Thoracic aorta endothelial cell (primary cell): ENCODE results near the gene KIFC3. TPM values are rescaled to one million over a fixed set of nuclear protein-coding genes. Genes with fewer than 3 reads are reported as not detected.
A peak's percentile ranks its signal among the peaks of the same experiment; 100 is the strongest.

Source experiments
- small RNA-seq: library from RNA; depleted of rRNA; stranded (forward); fragments of <200 nt; gene quantifications from one replicate; pipeline ENCODE3, GENCODE V24; 2012
- total RNA-seq: library from RNA; depleted of rRNA; stranded (reverse); fragments of >200 nt; gene quantifications from 2 replicates; pipeline ENCODE4 v1.2.3, GENCODE V29; 2012

The KIFC3 gene
- total RNA-seq, result 39.6 and 41.0 TPM in 2 replicates

DNA sequence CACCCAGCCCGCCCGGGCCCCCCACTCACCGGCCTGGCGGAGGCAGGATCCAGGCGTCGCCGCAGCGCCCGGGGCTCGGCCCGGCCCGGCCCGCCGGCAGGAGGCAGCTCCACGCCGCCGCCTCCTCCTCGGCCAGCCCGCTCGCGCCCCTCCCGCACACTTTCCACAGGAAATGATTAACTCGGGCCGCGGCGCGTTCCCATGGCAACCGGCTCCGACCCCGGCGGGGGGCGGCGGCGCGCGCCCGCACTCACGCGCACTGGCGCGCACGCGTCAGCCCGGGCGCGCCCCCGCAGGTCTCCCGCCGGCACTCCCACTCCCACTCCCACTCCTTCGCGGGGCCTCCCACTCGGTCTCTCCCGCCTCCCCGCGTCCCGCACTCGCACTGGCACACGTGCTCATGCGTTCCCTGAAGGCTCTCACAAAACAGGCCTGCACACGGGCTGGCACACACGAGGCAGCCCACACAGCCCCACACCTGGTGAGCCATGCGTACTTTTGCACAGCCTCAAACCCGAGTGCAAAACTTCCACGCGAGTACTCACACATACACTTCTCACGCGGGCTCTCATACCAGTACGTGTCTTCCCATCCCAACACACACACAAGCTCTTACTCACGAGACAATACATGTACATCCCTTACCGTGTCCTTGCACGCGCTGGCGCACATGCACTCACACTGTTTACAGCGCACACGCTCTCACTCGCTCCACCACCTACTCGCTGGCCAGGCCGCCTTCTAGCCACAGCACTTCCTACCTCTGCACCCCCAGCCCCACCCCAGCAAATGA is at the start of gene KIFC3:
KIFC3 (minus strand) TSS at position 151 of the 793 bp plus-strand sequence. CDS start 4,248 bp downstream, outside the sequence.

DNA sequence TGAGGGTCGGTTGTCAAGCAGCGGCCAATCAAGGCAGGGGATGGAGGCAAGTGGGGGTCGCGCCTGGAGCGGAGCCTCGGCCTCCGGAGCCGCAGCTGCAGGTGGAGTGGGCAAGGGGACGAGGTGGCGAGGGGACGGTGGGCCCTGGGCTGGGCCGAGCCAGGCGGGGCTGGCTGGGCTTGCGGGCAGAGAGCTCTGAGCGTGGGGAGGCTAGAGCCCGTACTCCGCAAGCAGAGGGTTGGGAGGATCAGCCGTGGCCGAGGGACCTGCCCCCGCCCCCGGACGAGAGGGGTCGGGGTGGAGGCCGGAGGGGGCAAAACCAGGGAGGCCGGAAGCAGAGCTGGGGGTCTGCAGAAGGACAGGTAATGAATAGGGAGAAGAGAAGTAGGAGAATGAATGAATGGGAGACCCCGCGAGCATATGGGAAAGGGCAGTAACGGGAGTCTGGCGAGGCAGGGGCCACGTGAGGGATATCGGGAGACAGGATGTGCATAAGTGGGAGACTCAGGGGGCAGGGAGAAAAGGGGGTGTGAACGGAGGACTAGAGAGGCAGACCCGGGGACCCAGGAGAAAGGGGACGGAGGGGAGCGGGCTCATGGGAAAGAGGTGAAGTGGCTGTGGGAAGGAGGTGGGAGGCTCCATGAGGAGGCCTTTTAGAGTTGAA is 66.4 kb downstream of the KIFC3 start, which contains the start of gene KATNB1:
KATNB1 (plus strand) TSS at position 16 of the 664 bp plus-strand sequence. CDS start 1,474 bp downstream, outside the sequence.

Small RNA genes lying within 50 kb of the gene (small RNA-seq; reads per million reads assigned to genes)
- gene MIR6772 (not detected), gene RNU6-20P (4.7 reads per million, percentile 79 among the genes with 10 or more reads in this experiment)

Other genes with a start within 250 kb of the KIFC3 start
- 54.5 and 137 TPM in 2 replicates for gene ADGRG1, start 173.9 kb downstream of the KIFC3 start, total RNA-seq
- not detected in 2 replicates for gene ADGRG3, start 134.2 kb downstream of the KIFC3 start, total RNA-seq
- 0.07 TPM in 1 of 2 replicates, not detected in the other for gene DRC7, start 107.7 kb downstream of the KIFC3 start, total RNA-seq
- 25.7 and 29.9 TPM in 2 replicates for gene KATNB1, start 66.7 kb downstream of the KIFC3 start, total RNA-seq
- 0.07 and 0.53 TPM in 2 replicates for gene CNGB1, start 168.6 kb upstream of the KIFC3 start, total RNA-seq
- 4.8 and 6.2 TPM in 2 replicates for gene ZNF319, start 198.2 kb upstream of the KIFC3 start, total RNA-seq
- gene USB1, start 198.9 kb upstream of the KIFC3 start, total RNA-seq, result 34.2 and 37.8 TPM in 2 replicates
- 4.5 and 5.0 TPM in 2 replicates for gene MMP15, start 223.3 kb upstream of the KIFC3 start, total RNA-seq